Measurements from ENCODE around the gene SS18L1.

SS18L1 gene

DNA sequence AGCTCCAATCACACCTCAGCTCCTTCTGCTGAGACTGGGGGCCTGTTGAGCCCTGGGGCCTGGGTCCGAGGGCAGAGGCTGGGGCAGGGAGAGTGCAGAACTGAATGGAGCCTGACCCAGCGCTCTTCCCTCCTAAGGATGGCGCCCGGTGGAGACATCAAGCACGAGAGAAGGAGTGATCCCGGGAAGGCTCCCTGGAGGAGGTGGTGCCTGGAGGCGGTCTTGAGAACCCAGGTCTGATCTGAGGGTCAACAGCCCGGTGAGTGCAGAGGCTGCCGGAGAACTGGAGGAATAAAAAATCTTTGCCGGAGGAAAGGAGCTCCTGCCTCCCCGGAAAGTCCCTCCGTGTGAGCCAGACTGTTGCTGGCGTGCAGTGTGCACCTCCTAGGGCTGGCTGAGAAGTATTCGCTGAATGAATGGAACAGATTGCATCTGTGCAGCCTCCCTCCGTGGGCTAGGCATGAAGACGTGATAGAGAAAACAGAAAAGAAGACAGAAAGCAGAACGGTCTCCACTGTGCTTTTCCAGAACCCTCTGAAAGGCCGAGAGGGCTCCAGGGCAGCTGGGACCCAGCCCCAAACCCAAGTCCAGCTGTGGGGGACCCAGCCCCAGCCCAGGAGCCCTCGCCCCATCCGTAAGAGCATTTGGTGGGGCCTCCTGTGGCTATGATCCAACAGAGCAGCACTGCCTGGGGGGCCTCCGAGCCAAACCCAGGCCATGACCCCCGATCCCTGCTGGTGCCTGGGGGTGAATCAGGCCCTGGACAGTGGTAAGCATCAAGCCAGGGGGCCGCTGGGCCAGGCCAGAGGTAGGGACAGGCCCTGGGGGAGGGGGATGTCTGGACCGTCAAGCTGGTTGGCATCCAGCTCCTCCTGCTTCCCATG is 83.4 kb downstream of the SS18L1 start:
- DNase-seq (ENCODE audit: low read depth) = no peak

DNA sequence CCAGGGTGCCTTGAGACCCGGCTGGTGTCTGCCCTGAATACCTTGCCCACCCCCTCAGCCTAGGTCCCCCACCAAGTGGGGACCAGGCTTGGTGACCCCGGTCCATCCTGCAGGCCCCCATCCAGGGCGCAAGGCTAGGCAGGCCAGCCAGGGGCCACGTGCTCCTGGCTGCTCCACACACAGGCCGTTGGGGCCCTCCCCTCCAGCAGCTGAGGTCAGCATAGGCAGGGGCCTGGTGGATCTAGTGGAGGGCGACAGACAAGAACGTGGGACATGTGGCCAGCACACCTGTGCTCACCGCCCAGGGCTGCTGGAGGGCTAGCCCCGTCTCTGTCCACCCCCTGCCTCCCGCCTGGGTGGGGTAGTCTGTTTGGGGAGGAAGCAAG is 84.0 kb downstream of the SS18L1 start:
- DNase-seq (ENCODE audit: low read depth) = no peak

DNA sequence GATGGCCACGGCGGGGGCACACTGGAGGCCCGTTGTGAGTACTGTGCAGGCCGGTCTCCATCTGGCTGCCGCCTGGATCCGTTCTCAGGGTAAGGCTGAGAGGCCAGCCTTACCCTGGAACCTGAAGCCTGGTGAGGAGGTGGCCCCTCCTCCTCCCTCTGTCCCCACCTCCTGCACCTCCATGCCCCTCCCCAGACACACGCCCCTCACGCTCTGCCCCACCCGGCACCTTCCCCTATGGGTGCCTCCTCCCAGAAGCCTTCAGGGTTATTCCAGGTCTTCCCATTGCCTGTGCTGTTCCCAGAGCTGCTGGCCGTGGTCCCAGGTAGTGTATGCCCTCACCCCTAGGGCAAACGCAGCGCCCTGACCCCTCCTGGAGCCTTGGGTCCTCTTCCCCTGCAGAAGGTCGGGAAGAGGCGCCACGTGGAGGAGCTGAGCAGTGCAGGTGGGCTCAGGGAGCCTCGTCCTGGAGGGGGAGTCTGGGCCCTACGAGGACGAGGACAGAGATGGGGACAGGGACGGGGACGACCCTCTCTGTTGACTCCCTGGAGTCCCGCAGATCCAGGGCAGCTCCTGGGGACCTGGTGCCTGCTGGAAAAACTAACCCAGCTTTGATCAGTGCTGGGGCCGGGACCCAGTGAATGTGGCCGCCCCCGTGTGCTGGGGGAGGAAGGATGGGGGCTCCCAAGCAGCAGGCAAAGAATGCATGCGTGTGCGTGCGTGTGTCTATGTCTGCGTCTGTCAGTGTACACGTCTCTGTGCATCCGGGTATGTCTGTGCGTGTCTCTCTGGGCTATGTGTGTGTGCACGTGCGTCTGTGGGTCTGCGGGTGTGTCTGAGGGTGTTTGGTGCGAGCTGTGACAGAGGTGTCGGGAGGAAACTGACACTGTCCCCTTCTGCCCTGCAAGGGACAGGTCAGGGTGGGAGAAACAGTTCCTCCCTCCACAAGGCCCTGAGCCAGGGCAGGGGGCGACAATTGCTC is 84.7 kb downstream of the SS18L1 start:
- DNase-seq (ENCODE audit: low read depth) = no peak

DNA sequence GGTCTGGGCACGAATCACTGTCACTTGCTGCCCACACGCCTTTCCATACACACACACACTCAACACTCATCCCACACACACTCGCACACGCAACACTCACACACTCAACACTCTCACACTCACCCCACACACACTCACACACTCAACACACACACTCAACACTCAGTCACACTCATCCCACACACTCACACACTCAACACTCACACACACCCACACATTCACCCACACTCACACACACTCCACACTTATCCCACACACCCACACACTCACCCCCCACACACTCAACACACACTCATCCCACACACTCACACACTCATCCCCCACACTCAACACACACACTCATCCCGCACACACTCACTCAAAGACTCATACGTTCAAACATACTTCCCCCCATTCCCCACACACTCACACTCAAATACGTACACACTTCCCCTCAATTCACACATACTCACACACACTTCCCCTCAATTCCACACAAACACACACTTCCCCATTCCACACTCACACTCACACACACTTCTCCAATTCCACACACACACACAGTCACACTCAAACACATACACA is 85.5 kb downstream of the SS18L1 start:
- DNase-seq (ENCODE audit: low read depth) = no peak

DNA sequence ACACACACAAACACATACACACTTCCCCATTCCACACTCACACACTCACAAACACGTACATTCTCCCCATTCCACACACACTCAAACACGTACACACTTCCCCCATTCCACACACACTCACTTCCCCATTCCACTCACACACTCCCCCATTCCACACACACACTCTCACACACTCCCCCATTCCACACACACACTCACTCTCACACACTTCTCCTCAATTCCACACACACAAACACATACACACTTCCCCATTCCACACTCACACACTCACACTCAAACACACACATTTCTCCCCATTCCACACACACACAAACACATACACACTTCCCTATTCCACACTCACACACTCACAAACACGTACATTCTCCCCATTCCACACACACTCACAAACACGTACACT is 86.1 kb downstream of the SS18L1 start:
- no peak for DNase-seq (ENCODE audit: low read depth)

DNA sequence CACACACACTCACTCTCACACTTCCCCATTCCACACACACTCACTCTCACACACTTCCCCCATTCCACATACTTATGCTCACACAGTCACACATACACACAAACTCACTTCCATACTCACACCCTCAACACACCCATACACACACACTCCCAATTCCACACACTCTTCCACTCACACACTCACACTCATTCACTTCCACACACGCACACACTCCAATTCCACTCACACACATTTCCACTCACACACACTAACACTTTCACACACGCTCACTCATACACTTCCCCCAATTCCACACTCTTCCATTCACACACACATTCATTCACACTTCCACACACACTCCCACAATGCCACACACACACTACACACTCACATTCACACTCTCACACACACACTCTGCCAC is 86.7 kb downstream of the SS18L1 start:
- no peak for DNase-seq (ENCODE audit: low read depth)

DNA sequence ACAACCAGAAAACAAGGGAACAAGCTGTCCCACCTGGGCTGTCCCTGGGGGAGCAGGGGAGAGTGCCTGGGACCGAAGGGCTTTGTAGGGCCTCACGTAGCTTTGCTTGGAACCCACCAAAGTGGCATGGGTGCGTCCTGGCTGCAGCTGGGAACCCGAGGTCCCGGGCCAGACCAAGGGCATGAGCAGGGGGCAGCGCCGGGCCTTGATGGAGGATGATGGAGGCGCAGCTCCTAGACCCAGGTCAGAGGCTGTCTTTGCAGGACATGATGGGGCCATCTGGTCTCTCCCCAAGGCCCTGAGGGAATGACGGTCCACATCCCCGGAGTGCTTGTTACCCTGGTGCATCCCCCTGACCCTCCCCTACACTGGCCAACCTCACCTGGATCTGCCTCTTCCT is 87.1 kb downstream of the SS18L1 start:
- no peak for DNase-seq (ENCODE audit: low read depth)

DNA sequence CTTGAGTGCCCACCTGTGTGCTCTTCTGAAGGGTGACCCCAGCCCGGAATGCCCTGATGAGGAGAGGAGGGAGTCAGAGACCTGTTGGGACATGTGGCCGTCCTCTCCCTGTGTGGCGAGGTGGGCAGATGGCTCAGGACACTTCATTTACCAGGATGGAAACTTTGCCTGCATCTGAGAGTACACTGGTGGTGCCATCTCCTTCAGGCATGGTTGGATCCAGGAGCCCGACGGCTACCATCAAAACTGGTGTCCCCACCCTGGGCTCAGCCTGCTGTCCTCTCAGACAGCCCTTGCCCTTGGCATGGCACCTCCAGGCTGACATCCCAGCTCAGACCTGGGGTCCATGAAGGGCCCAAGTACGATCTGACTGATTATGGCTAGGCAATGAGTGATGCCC is 87.7 kb downstream of the SS18L1 start:
- no peak for DNase-seq (ENCODE audit: low read depth)
